Stimulated activated naive CD8-positive, alpha-beta T cell treated with anti-CD3 and anti-CD28 coated beads, Interleukin-15, Interleukin-2, amounts not matched to agents 100 ng/mL and 50 ng/mL, for 24 hours (primary cell): Measurements from ENCODE around the gene ZNF512B.
"Not testable (repeated sequence)": the region's sequence is repeated elsewhere in the genome, so short reads cannot be mapped to it uniquely, and the experiment has no call there.

Experiments
- H3K27ac Mint-ChIP-seq: one replicate; pipeline ENCODE4 v1.8.0; 2021; ENCODE audit warnings: mild to moderate bottlenecking, mixed read lengths
- H3K27me3 Mint-ChIP-seq: one replicate; pipeline ENCODE4 v1.8.0; 2021; ENCODE audit warnings: mixed read lengths
- H3K36me3 Mint-ChIP-seq: one replicate; pipeline ENCODE4 v1.8.0; 2021; ENCODE audit warnings: low read depth, mixed read lengths
- H3K4me1 Mint-ChIP-seq: one replicate; pipeline ENCODE4 v1.8.0; 2021; ENCODE audit warnings: low read depth, mixed read lengths
- H3K4me3 Mint-ChIP-seq: one replicate; pipeline ENCODE4 v1.8.0; 2021; ENCODE audit warnings: mild to moderate bottlenecking, mixed read lengths
- H3K9me3 Mint-ChIP-seq: one replicate; pipeline ENCODE4 v1.8.0; 2021; ENCODE audit warnings: mixed read lengths

Gene ZNF512B

GRCh38 chr20:63960654-63961621, 8.8 kb downstream of the ZNF512B start:
- not testable (repeated sequence) for H3K27me3 Mint-ChIP-seq, H3K27ac Mint-ChIP-seq, H3K36me3 Mint-ChIP-seq, H3K9me3 Mint-ChIP-seq, H3K4me3 Mint-ChIP-seq
- peaks cover 16% of the 10 kb centered on the region for H3K4me1 Mint-ChIP-seq

GRCh38 chr20:63959699-63960075, 10.0 kb downstream of the ZNF512B start:
- H3K4me1 Mint-ChIP-seq: peaks cover 22% of the 10 kb centered on the region
- H3K36me3 Mint-ChIP-seq: peaks cover 5% of the 10 kb centered on the region
- H3K4me3 Mint-ChIP-seq: no peak overlapping the region
- no peak overlapping the region for H3K27ac Mint-ChIP-seq
- H3K9me3 Mint-ChIP-seq: no peaks in the 10 kb centered on the region
- no peaks in the 10 kb centered on the region for H3K27me3 Mint-ChIP-seq

GRCh38 chr20:63958964-63959698, 10.6 kb downstream of the ZNF512B start:
- no peak overlapping the region for H3K27ac Mint-ChIP-seq
- H3K27me3 Mint-ChIP-seq: no peaks in the 10 kb centered on the region
- peaks cover 8% of the 10 kb centered on the region for H3K36me3 Mint-ChIP-seq
- H3K4me3 Mint-ChIP-seq: no peak overlapping the region
- H3K9me3 Mint-ChIP-seq: no peaks in the 10 kb centered on the region
- H3K4me1 Mint-ChIP-seq: peaks cover 28% of the 10 kb centered on the region

- Mint-ChIP-seq H3K4me1 (peaks cover 34% of the 10 kb centered on the region), H3K4me3 (no peak overlapping the region), H3K36me3 (peaks cover 9% of the 10 kb centered on the region), H3K9me3 (no peaks in the 10 kb centered on the region), H3K27me3 (no peaks in the 10 kb centered on the region), H3K27ac (peak overlapping the region; percentile 58)
Measured at GRCh38 chr20:63958471-63958870, 11.3 kb downstream of the ZNF512B start.

DNA sequence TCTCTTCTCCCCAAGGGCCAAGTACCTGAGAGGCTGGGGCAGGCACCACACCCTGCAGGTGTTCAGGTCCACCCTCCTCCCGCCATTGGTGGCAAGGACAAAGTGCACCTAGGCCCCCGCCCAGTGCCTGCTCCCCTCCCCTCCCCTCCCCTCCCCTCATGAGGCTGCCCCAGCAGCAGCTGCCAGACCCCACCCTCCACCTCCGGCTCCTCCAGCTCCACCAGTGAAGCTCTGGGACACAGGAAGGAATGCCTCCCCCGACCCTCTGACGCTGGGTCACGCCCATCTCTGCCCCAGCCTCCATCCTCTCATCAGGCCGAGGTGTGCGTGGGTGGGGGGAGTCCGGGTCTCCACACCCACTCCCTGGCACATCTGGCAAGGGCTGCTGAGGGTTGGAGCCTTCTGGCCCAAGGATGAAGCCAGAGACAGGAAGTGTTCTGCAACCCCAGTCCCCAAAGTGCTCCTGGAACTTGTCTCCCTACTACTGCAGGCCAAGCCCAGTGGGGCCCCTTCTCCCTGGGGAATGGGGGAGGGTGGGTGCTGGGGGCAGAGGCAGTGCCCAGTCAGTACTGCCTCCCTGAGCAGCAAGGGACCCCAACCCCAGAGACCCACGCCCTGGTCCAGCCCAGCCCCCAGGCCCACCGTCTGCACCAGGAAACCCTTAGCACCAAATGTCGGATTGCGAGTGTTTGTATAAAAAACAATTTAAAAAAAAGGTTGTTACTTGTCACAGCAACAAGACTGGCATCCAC, 11.9 kb downstream of the ZNF512B start:
- H3K27me3 Mint-ChIP-seq: no peaks in the 10 kb centered on the region
- peak overlapping the region; percentile 81 for H3K4me3 Mint-ChIP-seq
- H3K9me3 Mint-ChIP-seq: no peaks in the 10 kb centered on the region
- H3K36me3 Mint-ChIP-seq: peaks cover 9% of the 10 kb centered on the region
- peak overlapping the region; percentile 90 for H3K27ac Mint-ChIP-seq
- peaks cover 38% of the 10 kb centered on the region for H3K4me1 Mint-ChIP-seq

DNA sequence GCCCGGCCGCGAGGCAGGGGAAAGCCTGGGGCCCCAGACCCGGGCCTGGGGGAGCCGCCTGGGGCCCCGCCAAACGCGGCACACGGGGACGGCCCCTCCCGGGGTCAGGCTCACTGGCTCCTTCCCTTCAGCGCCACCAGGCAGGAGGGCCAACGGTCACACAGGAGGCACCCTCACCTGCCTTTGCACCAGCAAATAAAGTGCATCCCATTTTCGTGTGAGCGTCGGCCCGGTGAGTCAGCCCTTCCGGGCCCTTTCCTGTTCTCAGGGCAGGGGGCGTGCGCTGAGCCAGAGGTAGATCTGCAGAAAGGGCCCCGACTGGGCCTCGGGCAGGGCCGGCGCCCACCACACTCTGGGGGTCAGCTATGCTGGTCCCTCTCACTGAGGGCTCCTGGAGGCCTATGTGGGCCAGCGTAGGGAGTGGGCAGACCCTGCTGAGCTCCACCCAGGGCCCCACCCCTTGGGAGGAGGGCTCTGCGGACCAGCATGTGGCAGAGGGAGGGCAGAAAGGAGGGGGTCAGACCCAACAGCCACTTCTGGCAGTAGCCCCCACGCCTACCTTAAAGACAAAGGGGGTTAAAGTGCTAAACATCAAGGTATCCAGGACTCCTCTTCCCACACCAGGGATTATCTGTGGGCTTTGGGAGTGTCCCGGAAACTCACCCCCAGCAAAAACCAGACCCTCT, 12.6 kb downstream of the ZNF512B start:
- no peaks in the 10 kb centered on the region for H3K9me3 Mint-ChIP-seq
- H3K4me3 Mint-ChIP-seq: peak overlapping the region; percentile 81
- H3K4me1 Mint-ChIP-seq: peaks cover 38% of the 10 kb centered on the region
- no peaks in the 10 kb centered on the region for H3K27me3 Mint-ChIP-seq
- H3K36me3 Mint-ChIP-seq: peaks cover 9% of the 10 kb centered on the region
- H3K27ac Mint-ChIP-seq: peak overlapping the region; percentile 90

DNA sequence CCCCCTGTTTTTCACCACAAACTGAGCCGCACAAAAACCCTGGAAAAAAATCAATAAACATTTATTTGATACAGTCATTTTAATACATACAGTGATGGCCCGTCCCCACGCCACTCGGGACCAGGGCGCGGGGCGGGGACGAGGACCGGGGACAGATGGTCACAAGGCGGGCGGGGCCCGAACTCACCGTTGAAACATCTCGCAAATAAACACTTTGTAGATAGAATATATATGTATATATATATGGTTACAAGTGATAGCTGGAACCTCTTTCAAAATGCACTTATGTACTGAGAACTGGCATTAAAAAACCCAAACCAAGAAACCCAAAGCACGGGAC, 13.1 kb downstream of the ZNF512B start:
- Mint-ChIP-seq H3K36me3 (peaks cover 9% of the 10 kb centered on the region), H3K9me3 (no peaks in the 10 kb centered on the region), H3K27me3 (no peaks in the 10 kb centered on the region), H3K4me3 (peak overlapping the region; percentile 81), H3K4me1 (peaks cover 38% of the 10 kb centered on the region), H3K27ac (peak overlapping the region; percentile 90)

- Mint-ChIP-seq H3K4me3 (peak within 1 kb of the TSS; percentile 86), H3K4me1 (peaks cover 38% of the 10 kb centered on the region), H3K9me3 (no peaks in the 10 kb centered on the region), H3K36me3 (peaks cover 4% of the 10 kb centered on the region), H3K27me3 (no peaks in the 10 kb centered on the region), H3K27ac (peak within 1 kb of the TSS; percentile 90)
Measured at GRCh38 chr20:63955827-63956663, 13.7 kb downstream of the ZNF512B start, which contains the start of gene UCKL1. TSS of gene UCKL1 (minus strand) at chr20:63956416. CDS start at chr20:63956372, 44 bp downstream.

GRCh38 chr20:63955281-63955826, 14.4 kb downstream of the ZNF512B start:
- peaks cover 38% of the 10 kb centered on the region for H3K4me1 Mint-ChIP-seq
- peaks cover 4% of the 10 kb centered on the region for H3K36me3 Mint-ChIP-seq
- H3K4me3 Mint-ChIP-seq: peak overlapping the region; percentile 86
- no peaks in the 10 kb centered on the region for H3K27me3 Mint-ChIP-seq
- H3K27ac Mint-ChIP-seq: peak overlapping the region; percentile 79
- no peaks in the 10 kb centered on the region for H3K9me3 Mint-ChIP-seq

DNA sequence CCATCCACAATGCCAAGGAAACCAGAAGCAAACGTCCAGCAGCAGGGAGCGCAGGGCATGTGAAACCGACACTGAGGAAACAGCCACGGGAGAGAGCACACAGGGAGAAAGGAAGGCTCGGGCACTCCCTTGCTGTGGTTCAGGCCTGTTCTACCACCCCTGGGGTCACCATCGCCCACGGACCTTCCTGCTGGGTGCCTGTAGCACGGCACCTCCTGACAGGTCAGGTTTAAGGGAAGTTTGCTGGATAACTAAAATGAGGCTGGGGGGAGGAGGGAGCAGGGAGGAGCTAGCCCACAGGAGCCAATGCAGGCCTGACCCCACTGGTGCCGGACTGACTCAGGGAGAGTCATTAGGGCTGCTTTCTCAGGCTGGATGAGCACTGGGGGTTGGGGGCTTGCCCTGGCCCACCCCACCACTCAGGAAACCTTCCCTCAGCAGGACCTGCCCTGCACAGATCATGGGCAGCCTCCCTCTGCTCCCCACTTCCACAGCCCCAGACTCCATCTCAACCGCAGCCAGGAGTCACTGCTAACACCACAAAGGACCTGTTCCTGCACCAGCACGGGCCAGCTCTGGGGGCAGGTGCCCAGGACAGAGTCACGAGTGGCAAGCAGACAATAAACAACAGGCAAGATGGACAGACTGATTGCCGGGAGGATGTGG, 15.8 kb downstream of the ZNF512B start:
- Mint-ChIP-seq H3K27me3 (no peaks in the 10 kb centered on the region), H3K9me3 (no peaks in the 10 kb centered on the region), H3K27ac (no peak overlapping the region), H3K4me3 (peak overlapping the region; percentile 86), H3K36me3 (peaks cover 4% of the 10 kb centered on the region), H3K4me1 (peaks cover 48% of the 10 kb centered on the region)

GRCh38 chr20:63952769-63953168, 17.0 kb downstream of the ZNF512B start:
- Mint-ChIP-seq H3K4me3 (no peak overlapping the region), H3K27ac (no peak overlapping the region), H3K36me3 (peaks cover 4% of the 10 kb centered on the region), H3K27me3 (no peaks in the 10 kb centered on the region), H3K9me3 (no peaks in the 10 kb centered on the region), H3K4me1 (peaks cover 52% of the 10 kb centered on the region)

DNA sequence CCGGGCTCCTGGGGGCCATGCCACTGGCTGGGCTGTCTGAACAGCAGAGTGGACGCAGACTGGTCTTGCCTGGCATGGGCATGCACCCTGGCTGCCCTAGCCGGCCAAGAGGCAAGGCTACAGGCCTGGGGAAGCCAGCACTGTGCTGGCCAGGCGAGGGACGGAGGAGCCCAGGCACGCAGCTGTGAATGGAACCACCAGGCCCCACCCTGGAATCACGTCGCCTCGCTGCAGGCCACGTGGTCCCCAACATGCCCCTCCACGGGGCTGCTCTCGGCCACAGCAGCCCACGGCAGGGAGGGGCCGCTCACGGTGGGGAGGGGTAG, 17.6 kb downstream of the ZNF512B start:
- Mint-ChIP-seq H3K4me3 (no peak overlapping the region), H3K27me3 (no peaks in the 10 kb centered on the region), H3K27ac (no peak overlapping the region), H3K4me1 (peaks cover 52% of the 10 kb centered on the region), H3K9me3 (no peaks in the 10 kb centered on the region), H3K36me3 (peaks cover 4% of the 10 kb centered on the region)
